Thyroid gland (tissue), 4 donors: ENCODE results near the gene WASL.

ENCODE experiments used
- POLR2A ChIP-seq, 2 donors: fragments of 450-650 bp; IDR thresholded peaks; one replicate each; pipeline ENCODE4 v1.6.1; 2017; ENCODE audit warnings: antibody characterized with exemption in 2 of 2, mild to moderate bottlenecking in 2 of 2, moderate library complexity in 1 of 2
- TF ChIP-seq, protein P1 (sequence below), 6 experiments: fragments of 200-600 bp in 3 of 6; fragments of 450-650 bp in 3 of 6; sonication (generic) in 3 of 6; IDR thresholded peaks; one replicate each; pipeline ENCODE4 v1.5.1; 2016 to 2019; ENCODE audit warnings: antibody characterized with exemption in 6 of 6, mild to moderate bottlenecking in 2 of 6, inconsistent platforms in 1 of 6, moderate library complexity in 1 of 6

- TF ChIP-seq, protein P1, sequence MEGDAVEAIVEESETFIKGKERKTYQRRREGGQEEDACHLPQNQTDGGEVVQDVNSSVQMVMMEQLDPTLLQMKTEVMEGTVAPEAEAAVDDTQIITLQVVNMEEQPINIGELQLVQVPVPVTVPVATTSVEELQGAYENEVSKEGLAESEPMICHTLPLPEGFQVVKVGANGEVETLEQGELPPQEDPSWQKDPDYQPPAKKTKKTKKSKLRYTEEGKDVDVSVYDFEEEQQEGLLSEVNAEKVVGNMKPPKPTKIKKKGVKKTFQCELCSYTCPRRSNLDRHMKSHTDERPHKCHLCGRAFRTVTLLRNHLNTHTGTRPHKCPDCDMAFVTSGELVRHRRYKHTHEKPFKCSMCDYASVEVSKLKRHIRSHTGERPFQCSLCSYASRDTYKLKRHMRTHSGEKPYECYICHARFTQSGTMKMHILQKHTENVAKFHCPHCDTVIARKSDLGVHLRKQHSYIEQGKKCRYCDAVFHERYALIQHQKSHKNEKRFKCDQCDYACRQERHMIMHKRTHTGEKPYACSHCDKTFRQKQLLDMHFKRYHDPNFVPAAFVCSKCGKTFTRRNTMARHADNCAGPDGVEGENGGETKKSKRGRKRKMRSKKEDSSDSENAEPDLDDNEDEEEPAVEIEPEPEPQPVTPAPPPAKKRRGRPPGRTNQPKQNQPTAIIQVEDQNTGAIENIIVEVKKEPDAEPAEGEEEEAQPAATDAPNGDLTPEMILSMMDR (IDR thresholded peaks at IDR 0.05): no peak
- no peak for TF ChIP-seq POLR2A (IDR thresholded peaks at IDR 0.05)
These were observed 6.9 kb downstream of the WASL start for GRCh38 chr7:123741940-123742339.
